H9 (cell line): ENCODE results near the gene ISYNA1. TPM values are rescaled to one million over a fixed set of nuclear protein-coding genes. Genes with fewer than 3 reads are reported as not detected.

Experiments used
- DNase-seq: peaks from one replicate; pipeline ENCODE4 v3.0.0-alpha.2; 2017
- H2AFZ ChIP-seq: one replicate; pipeline ENCODE4 v1.6.1; 2013; ENCODE audit warnings: mild to moderate bottlenecking, low read length, control low read depth, moderate library complexity
- H2AK5ac ChIP-seq: 2 replicates; pipeline ENCODE4 v1.6.1; 2013; ENCODE audit warnings: low read length, control low read depth, mixed read lengths; ENCODE audit not compliant: insufficient read length
- H2BK120ac ChIP-seq: one replicate; pipeline ENCODE4 v1.6.1; 2013; ENCODE audit warnings: low read depth, mild to moderate bottlenecking, low read length, control low read depth, inconsistent platforms; ENCODE audit not compliant: poor library complexity, severe bottlenecking
- H2BK12ac ChIP-seq: 2 replicates; pipeline ENCODE4 v1.6.1; 2013; ENCODE audit warnings: low read length, control low read depth, mixed read lengths, low read depth; ENCODE audit not compliant: insufficient read length
- H2BK15ac ChIP-seq: 2 replicates; pipeline ENCODE4 v1.6.1; 2013; ENCODE audit warnings: low read depth, low read length, control low read depth
- H2BK20ac ChIP-seq: one replicate; pipeline ENCODE4 v1.6.1; 2013; ENCODE audit warnings: low read depth, mild to moderate bottlenecking, low read length, control low read depth, inconsistent platforms; ENCODE audit not compliant: poor library complexity, severe bottlenecking
- H2BK5ac ChIP-seq: 2 replicates; pipeline ENCODE4 v1.6.1; 2013; ENCODE audit warnings: low read length, control low read depth, mixed read lengths; ENCODE audit not compliant: insufficient read length
- H3K14ac ChIP-seq: 2 replicates; pipeline ENCODE4 v1.6.1; 2013; ENCODE audit warnings: low read length, control low read depth; ENCODE audit not compliant: insufficient read depth
- H3K18ac ChIP-seq: 2 replicates; pipeline ENCODE4 v1.6.1; 2013; ENCODE audit warnings: low read depth, mild to moderate bottlenecking, mixed read lengths, low read length, control low read depth; ENCODE audit not compliant: insufficient read length
- H3K23ac ChIP-seq: 2 replicates; pipeline ENCODE4 v1.6.1; 2013; ENCODE audit warnings: low read length, control low read depth, mixed read lengths, low read depth; ENCODE audit not compliant: insufficient read length
- H3K23me2 ChIP-seq: 2 replicates; pipeline ENCODE4 v1.6.1; 2013; ENCODE audit warnings: low read depth, mild to moderate bottlenecking, mixed read lengths, low read length, control low read depth; ENCODE audit not compliant: insufficient read length, poor library complexity, severe bottlenecking
- H3K27ac ChIP-seq: 2 replicates; pipeline ENCODE4 v1.5.1; 2013; ENCODE audit warnings: low read length, control low read depth, mixed read lengths, low read depth; ENCODE audit not compliant: insufficient read length
- H3K27me3 ChIP-seq: 2 replicates; pipeline ENCODE4 v1.6.1; 2013; ENCODE audit warnings: low read length, control low read depth, inconsistent platforms; ENCODE audit not compliant: insufficient read depth
- H3K4ac ChIP-seq: 2 replicates; pipeline ENCODE4 v1.6.1; 2013; ENCODE audit warnings: low read depth, mild to moderate bottlenecking, control low read depth, inconsistent platforms, low read length, moderate library complexity
- H3K4me1 ChIP-seq: 2 replicates; pipeline ENCODE4 v1.6.1; 2013; ENCODE audit warnings: low read length, control low read depth, inconsistent platforms; ENCODE audit not compliant: insufficient read depth
- H3K4me2 ChIP-seq: 2 replicates; pipeline ENCODE4 v1.6.1; 2013; ENCODE audit warnings: low read length, control low read depth, mixed read lengths; ENCODE audit not compliant: insufficient read length, insufficient read depth
- H3K56ac ChIP-seq: 2 replicates; pipeline ENCODE4 v1.6.1; 2013; ENCODE audit warnings: low read depth, mild to moderate bottlenecking, mixed read lengths, low read length, control low read depth; ENCODE audit not compliant: insufficient read length
- H3K79me1 ChIP-seq: 2 replicates; pipeline ENCODE4 v1.6.1; 2013; ENCODE audit warnings: low read depth, mild to moderate bottlenecking, moderate library complexity, low read length, control low read depth, inconsistent platforms; ENCODE audit not compliant: insufficient read depth, poor library complexity, severe bottlenecking
- H3K79me2 ChIP-seq: 2 replicates; pipeline ENCODE4 v1.6.1; 2013; ENCODE audit warnings: low read length, control low read depth, inconsistent platforms; ENCODE audit not compliant: insufficient read depth
- H3K9ac ChIP-seq: 2 replicates; pipeline ENCODE4 v1.6.1; 2013; ENCODE audit warnings: low read length, control low read depth, mixed read lengths; ENCODE audit not compliant: insufficient read length; ENCODE audit errors: extremely low read depth
- H3K9me3 ChIP-seq: one replicate; pipeline ENCODE4 v1.6.1; 2013; ENCODE audit warnings: low read depth, low read length, inconsistent platforms; ENCODE audit not compliant: control insufficient read depth
- H3T11ph ChIP-seq: one replicate; pipeline ENCODE4 v1.6.1; 2013; ENCODE audit warnings: mild to moderate bottlenecking, low read length, control low read depth, inconsistent platforms
- H4K20me1 ChIP-seq: one replicate; pipeline ENCODE4 v1.6.1; 2013; ENCODE audit not compliant: control insufficient read depth, insufficient read length, insufficient read depth
- H4K5ac ChIP-seq: 2 replicates; pipeline ENCODE4 v1.6.1; 2013; ENCODE audit warnings: low read depth, mild to moderate bottlenecking, mixed read lengths, low read length, control low read depth; ENCODE audit not compliant: insufficient read length
- H4K8ac ChIP-seq: replicated peaks from 2 replicates; pipeline ENCODE4 v1.6.1; 2013; ENCODE audit warnings: low read length, control low read depth, mixed read lengths, low read depth; ENCODE audit not compliant: insufficient read length
- H4K91ac ChIP-seq: 2 replicates; pipeline ENCODE4 v1.6.1; 2013; ENCODE audit warnings: low read depth, mild to moderate bottlenecking, moderate library complexity, mixed read lengths, low read length, control low read depth; ENCODE audit not compliant: insufficient read length
- H3K27ac Mint-ChIP-seq, 3 experiments: 2 replicates in 2 of 3; 3 replicates in 1 of 3; pipeline ENCODE4 v1.8.0; 2020 to 2021; ENCODE audit warnings: mixed read lengths in 3 of 3, mild to moderate bottlenecking in 1 of 3, moderate library complexity in 1 of 3
- H3K27me3 Mint-ChIP-seq: 2 replicates; pipeline ENCODE4 v1.8.0; 2021; ENCODE audit warnings: low read depth, mild to moderate bottlenecking, moderate library complexity, mixed read lengths
- H3K36me3 Mint-ChIP-seq, 3 experiments: 2 replicates in 2 of 3; 3 replicates in 1 of 3; pipeline ENCODE4 v1.8.0; 2020 to 2021; ENCODE audit warnings: low read depth in 3 of 3, mixed read lengths in 3 of 3; ENCODE audit not compliant: insufficient read depth in 1 of 3
- H3K4me1 Mint-ChIP-seq, 2 experiments: 2 replicates each; pipeline ENCODE4 v1.8.0; 2020; ENCODE audit warnings: mixed read lengths in 2 of 2
- H3K4me3 Mint-ChIP-seq, 2 experiments: 2 replicates in 1 of 2; 3 replicates in 1 of 2; pipeline ENCODE4 v1.8.0; 2020 to 2021; ENCODE audit warnings: mild to moderate bottlenecking in 2 of 2, mixed read lengths in 2 of 2, moderate library complexity in 1 of 2
- H3K9me3 Mint-ChIP-seq, 2 experiments: 2 replicates in 1 of 2; 3 replicates in 1 of 2; pipeline ENCODE4 v1.8.0; 2020; ENCODE audit warnings: mild to moderate bottlenecking in 2 of 2, mixed read lengths in 2 of 2, moderate library complexity in 1 of 2
- CTCF ChIP-seq: fragments of 200-600 bp; sonication (generic); conservative IDR thresholded peaks from 3 replicates; pipeline ENCODE4 v1.8.0; 2021; ENCODE audit warnings: antibody characterized with exemption, mild to moderate bottlenecking
- WGBS: extraction: QIAGEN DNeasy Blood & Tissue Kit; methylation state at CpG from one replicate; pipeline ENCODE4 v1.1.7; 2013; ENCODE audit warnings: missing lambda C conversion rate, low lambda C conversion rate, mixed read lengths; ENCODE audit not compliant: insufficient read length; ENCODE audit errors: extremely low coverage; 5-methylcytosine and 5-hydroxymethylcytosine counted together
- total RNA-seq: library from RNA; stranded (reverse); gene quantifications from 2 replicates; pipeline ENCODE4 v1.2.1, GENCODE V29; 2021

ISYNA1 gene
- total RNA-seq, 1 experiment from 2014 or later, result 241 TPM

DNA sequence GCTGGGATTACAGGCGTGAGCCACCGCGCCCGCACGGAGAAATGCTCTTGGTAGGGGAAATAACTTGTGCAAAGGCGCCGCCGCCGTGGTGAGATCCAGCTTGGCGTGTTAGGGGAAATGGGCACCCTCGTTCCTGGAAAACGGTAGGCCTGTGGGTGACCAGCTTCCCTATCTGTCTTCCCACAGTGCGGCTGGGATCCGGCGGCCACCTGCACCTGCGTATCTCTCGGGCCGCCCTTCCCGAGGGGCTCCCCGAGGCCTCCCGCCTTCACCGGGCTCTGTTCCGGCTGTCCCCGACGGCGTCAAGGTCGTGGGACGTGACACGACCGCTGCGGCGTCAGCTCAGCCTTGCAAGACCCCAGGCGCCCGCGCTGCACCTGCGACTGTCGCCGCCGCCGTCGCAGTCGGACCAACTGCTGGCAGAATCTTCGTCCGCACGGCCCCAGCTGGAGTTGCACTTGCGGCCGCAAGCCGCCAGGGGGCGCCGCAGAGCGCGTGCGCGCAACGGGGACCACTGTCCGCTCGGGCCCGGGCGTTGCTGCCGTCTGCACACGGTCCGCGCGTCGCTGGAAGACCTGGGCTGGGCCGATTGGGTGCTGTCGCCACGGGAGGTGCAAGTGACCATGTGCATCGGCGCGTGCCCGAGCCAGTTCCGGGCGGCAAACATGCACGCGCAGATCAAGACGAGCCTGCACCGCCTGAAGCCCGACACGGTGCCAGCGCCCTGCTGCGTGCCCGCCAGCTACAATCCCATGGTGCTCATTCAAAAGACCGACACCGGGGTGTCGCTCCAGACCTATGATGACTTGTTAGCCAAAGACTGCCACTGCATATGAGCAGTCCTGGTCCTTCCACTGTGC lies 49.6 kb downstream of the ISYNA1 start:
- no peak overlapping the region for H3K18ac ChIP-seq
- H2BK5ac ChIP-seq, result no peak overlapping the region
- no peak overlapping the region for H2AFZ ChIP-seq
- peak; percentile 100 for TF ChIP-seq CTCF
- no peak overlapping the region for H3K27ac ChIP-seq
- H3K9me3 ChIP-seq, result no peaks in the 10 kb centered on the region
- H3K4me1 ChIP-seq, result no peaks in the 10 kb centered on the region
- no peaks in the 10 kb centered on the region for H3K23me2 ChIP-seq
- no CpG with 5 or more reads among the region's 86 CpGs for WGBS
- H2AK5ac ChIP-seq, result no peak overlapping the region
- H3K14ac ChIP-seq, result no peak overlapping the region
- H3K56ac ChIP-seq, result no peak overlapping the region
- no peak overlapping the region for H4K5ac ChIP-seq
- Mint-ChIP-seq H3K27ac (no peak overlapping the region), H3K4me3 (peak overlapping the region; percentile 50 to 68; a peak in 4 of 5 replicates), H3K27me3 (peaks cover 39% of the 10 kb centered on the region), H3K36me3 (peaks cover 0 to 5% (median 5%) of the 10 kb centered on the region in 3 experiments; a peak in 1 of 7 replicates), H3K9me3 (no peaks in the 10 kb centered on the region), H3K4me1 (peaks cover 19 to 20% of the 10 kb centered on the region in 2 experiments)
- H2BK120ac ChIP-seq, result no peak overlapping the region
- H3K4ac ChIP-seq, result no peak overlapping the region
- H4K8ac ChIP-seq, result no peak overlapping the region
- H2BK12ac ChIP-seq, result no peak overlapping the region
- no peaks in the 10 kb centered on the region for H3K79me1 ChIP-seq
- H2BK15ac ChIP-seq, result no peak overlapping the region
- H3K27me3 ChIP-seq, result no peaks in the 10 kb centered on the region
- DNase-seq, result peak; percentile 88
- H3K4me2 ChIP-seq, result no peak overlapping the region
- H4K91ac ChIP-seq, result no peak overlapping the region
- no peak overlapping the region for H3K9ac ChIP-seq
- no peak overlapping the region for H3K23ac ChIP-seq
- no peak overlapping the region for H2BK20ac ChIP-seq
- no peaks in the 10 kb centered on the region for H3K79me2 ChIP-seq
- no peaks in the 10 kb centered on the region for H4K20me1 ChIP-seq
- H3T11ph ChIP-seq, result no peak overlapping the region
